Ishikawa (cell line): ENCODE results near the gene BMPR1B.

Source experiments
- CEBPB ChIP-seq: IDR thresholded peaks from 2 replicates; pipeline ENCODE4 v1.6.1; 2012
- CREB1 ChIP-seq: IDR thresholded peaks from 2 replicates; pipeline ENCODE4 v1.6.1; 2012; ENCODE audit warnings: low read depth
- EGR1 ChIP-seq: IDR thresholded peaks from 2 replicates; pipeline ENCODE4 v1.6.1; 2012
- EP300 ChIP-seq: IDR thresholded peaks from 2 replicates; pipeline ENCODE4 v1.6.1; 2012; ENCODE audit warnings: borderline replicate concordance
- FOXM1 ChIP-seq: IDR thresholded peaks from 2 replicates; pipeline ENCODE4 v1.6.1; 2012; ENCODE audit warnings: low read depth, borderline replicate concordance
- MAX ChIP-seq: IDR thresholded peaks from 2 replicates; pipeline ENCODE4 v1.6.1; 2012
- NFIC ChIP-seq: IDR thresholded peaks from 2 replicates; pipeline ENCODE4 v1.6.1; 2012
- RAD21 ChIP-seq: IDR thresholded peaks from 2 replicates; pipeline ENCODE4 v1.6.1; 2012; ENCODE audit warnings: low read depth
- REST ChIP-seq: IDR thresholded peaks from 2 replicates; pipeline ENCODE4 v1.6.1; 2012; ENCODE audit warnings: low read depth, mild to moderate bottlenecking
- TAF1 ChIP-seq: IDR thresholded peaks from 2 replicates; pipeline ENCODE4 v1.6.1; 2012; ENCODE audit warnings: low read depth, mild to moderate bottlenecking
- TCF12 ChIP-seq: IDR thresholded peaks from 2 replicates; pipeline ENCODE4 v1.6.1; 2012; ENCODE audit warnings: low read depth
- TEAD4 ChIP-seq: IDR thresholded peaks from 2 replicates; pipeline ENCODE4 v1.6.1; 2012
- USF1 ChIP-seq: IDR thresholded peaks from 2 replicates; pipeline ENCODE4 v1.6.1; 2012
- YY1 ChIP-seq: IDR thresholded peaks from 2 replicates; pipeline ENCODE4 v1.6.1; 2012; ENCODE audit warnings: low read depth
- ZBTB7A ChIP-seq: IDR thresholded peaks from 2 replicates; pipeline ENCODE4 v1.6.1; 2012; ENCODE audit warnings: low read depth

BMPR1B gene

GRCh38 chr4:94931626-94932025, 173.9 kb downstream of the BMPR1B start:
- TF ChIP-seq NFIC (no peak), ZBTB7A (no peak), TAF1 (no peak), CREB1 (no peak), YY1 (no peak), RAD21 (no peak), EGR1 (no peak), TEAD4 (no peak), REST (no peak), MAX (no peak), FOXM1 (no peak), TCF12 (no peak), CEBPB (no peak), USF1 (no peak), EP300 (no peak)

- TF ChIP-seq CEBPB: no peak
- no peak for TF ChIP-seq TAF1
- no peak for TF ChIP-seq CREB1
- no peak for TF ChIP-seq TEAD4
- TF ChIP-seq MAX: no peak
- TF ChIP-seq NFIC: no peak
- TF ChIP-seq REST: no peak
- TF ChIP-seq RAD21: no peak
- TF ChIP-seq EP300: no peak
- no peak for TF ChIP-seq TCF12
- TF ChIP-seq FOXM1: no peak
- no peak for TF ChIP-seq ZBTB7A
- TF ChIP-seq EGR1: no peak
- TF ChIP-seq USF1: no peak
- TF ChIP-seq YY1: no peak
Measured at GRCh38 chr4:94932366-94932765, 174.6 kb downstream of the BMPR1B start.

GRCh38 chr4:94933799-94934198, 176.0 kb downstream of the BMPR1B start:
- TF ChIP-seq TEAD4 (peak; percentile 38; the same call in 1 of the 2 replicates), RAD21 (no peak)

- TF ChIP-seq ZBTB7A (no peak), USF1 (no peak)
Measured at GRCh38 chr4:94934201-94934600, 176.4 kb downstream of the BMPR1B start.

GRCh38 chr4:94934864-94935263, 177.1 kb downstream of the BMPR1B start:
- no peak for TF ChIP-seq MAX
- TF ChIP-seq CEBPB: no peak
- no peak for TF ChIP-seq REST
- no peak for TF ChIP-seq RAD21
- no peak for TF ChIP-seq FOXM1
- no peak for TF ChIP-seq EGR1
- TF ChIP-seq CREB1: no peak
- no peak for TF ChIP-seq TEAD4
- no peak for TF ChIP-seq TCF12
- TF ChIP-seq USF1: no peak
- no peak for TF ChIP-seq YY1
- no peak for TF ChIP-seq TAF1
- TF ChIP-seq EP300: no peak
- TF ChIP-seq NFIC: no peak
- TF ChIP-seq ZBTB7A: no peak
